ENCODE measurements around the gene SYNGAP1.

GRCh38 chr6:33455051-33455450 is 35.2 kb downstream of the SYNGAP1 start:
- TF ChIP-seq, protein P1, sequence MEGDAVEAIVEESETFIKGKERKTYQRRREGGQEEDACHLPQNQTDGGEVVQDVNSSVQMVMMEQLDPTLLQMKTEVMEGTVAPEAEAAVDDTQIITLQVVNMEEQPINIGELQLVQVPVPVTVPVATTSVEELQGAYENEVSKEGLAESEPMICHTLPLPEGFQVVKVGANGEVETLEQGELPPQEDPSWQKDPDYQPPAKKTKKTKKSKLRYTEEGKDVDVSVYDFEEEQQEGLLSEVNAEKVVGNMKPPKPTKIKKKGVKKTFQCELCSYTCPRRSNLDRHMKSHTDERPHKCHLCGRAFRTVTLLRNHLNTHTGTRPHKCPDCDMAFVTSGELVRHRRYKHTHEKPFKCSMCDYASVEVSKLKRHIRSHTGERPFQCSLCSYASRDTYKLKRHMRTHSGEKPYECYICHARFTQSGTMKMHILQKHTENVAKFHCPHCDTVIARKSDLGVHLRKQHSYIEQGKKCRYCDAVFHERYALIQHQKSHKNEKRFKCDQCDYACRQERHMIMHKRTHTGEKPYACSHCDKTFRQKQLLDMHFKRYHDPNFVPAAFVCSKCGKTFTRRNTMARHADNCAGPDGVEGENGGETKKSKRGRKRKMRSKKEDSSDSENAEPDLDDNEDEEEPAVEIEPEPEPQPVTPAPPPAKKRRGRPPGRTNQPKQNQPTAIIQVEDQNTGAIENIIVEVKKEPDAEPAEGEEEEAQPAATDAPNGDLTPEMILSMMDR (IDR thresholded peaks at IDR 0.05; ENCODE audit: insufficient read depth, low read length, poor library complexity, severe bottlenecking), result no peak
- TF ChIP-seq EZH2phosphoT487 (conservative IDR thresholded peaks at IDR 0.05; ENCODE audit: low read length), result no peak
